NCI-H82 (cell line): ENCODE measurements around the gene MRPL19.

Experiments used
- DNase-seq: peaks from one replicate; lab custom pipeline; 2025; lab: John Stamatoyannopoulos, UW

MRPL19 gene

DNA sequence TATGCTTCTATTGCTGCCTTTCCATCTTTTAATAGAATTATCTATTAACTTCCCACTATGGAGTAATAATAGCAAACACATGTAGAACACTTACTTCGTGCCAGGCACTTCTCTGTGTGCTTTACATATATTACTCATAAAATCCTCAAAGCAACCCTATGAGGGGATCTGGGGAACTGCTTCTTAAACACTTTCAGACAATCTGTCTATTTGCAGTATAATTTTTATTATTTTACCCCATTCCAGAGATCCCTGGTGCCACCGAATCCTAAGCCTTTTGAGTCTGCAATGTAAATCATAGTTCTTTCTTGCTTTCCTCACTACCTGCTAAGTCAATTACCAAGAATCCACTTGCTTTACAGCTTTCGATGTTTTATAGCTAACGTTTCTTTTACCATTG, 89.7 kb downstream of the MRPL19 start:
- no peak for DNase-seq

DNA sequence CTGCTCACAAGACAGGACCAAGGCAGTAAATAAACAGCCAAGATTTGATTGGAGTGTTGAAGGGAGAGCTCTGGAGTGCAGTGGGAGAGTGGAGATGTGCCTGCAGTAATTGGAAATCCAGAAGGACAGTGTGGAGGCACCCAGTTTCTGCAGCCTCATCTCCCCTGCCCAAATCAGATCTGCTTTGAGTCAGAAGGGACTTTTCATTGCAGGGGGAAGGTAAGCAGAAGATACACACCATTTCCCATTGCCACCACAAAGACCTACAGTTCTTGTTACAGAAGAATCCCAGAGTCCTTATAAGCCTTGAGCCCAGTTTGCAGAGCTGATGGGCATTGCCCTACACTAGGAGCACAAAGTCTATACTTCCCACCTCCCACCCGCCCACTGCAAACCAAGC, 91.4 kb downstream of the MRPL19 start:
- DNase-seq = no peak
